OCI-LY1 (cell line): ENCODE results near the gene DIAPH2.
"Not testable (repeated sequence)": the region's sequence is repeated elsewhere in the genome, so short reads cannot be mapped to it uniquely, and the experiment has no call there.

ENCODE experiments used
- H2AFZ ChIP-seq: fragments of 200-600 bp; sonication (generic), shearing (Covaris generic); 2 replicates; pipeline ENCODE4 v1.6.0; 2014; ENCODE audit warnings: antibody characterized with exemption, mild to moderate bottlenecking, low read length
- H3F3A ChIP-seq: fragments of 200-600 bp; sonication (generic), shearing (Covaris generic); 2 replicates; pipeline ENCODE4 v1.6.0; 2014; ENCODE audit warnings: mild to moderate bottlenecking, antibody characterized with exemption, low read length, moderate library complexity; ENCODE audit not compliant: insufficient read depth
- H3K27ac ChIP-seq: fragments of 200-600 bp; sonication (generic); 2 replicates; pipeline ENCODE4 v1.5.1; 2014; ENCODE audit warnings: low read length, mixed run types, mild to moderate bottlenecking, low read depth; ENCODE audit not compliant: poor library complexity, severe bottlenecking
- H3K27me3 ChIP-seq: fragments of 200-600 bp; sonication (generic); 2 replicates; pipeline ENCODE4 v1.6.0; 2014; ENCODE audit warnings: antibody characterized with exemption, mild to moderate bottlenecking, low read length, moderate library complexity; ENCODE audit not compliant: insufficient read depth
- H3K36me3 ChIP-seq: fragments of 200-600 bp; sonication (generic); 2 replicates; pipeline ENCODE4 v1.6.1; 2014; ENCODE audit warnings: mild to moderate bottlenecking, antibody characterized with exemption, low read length, moderate library complexity, mixed read lengths; ENCODE audit not compliant: insufficient read depth
- H3K4me1 ChIP-seq: fragments of 200-600 bp; sonication (generic); 2 replicates; pipeline ENCODE4 v1.5.1; 2014; ENCODE audit warnings: mild to moderate bottlenecking, low read length, moderate library complexity; ENCODE audit not compliant: insufficient read depth, severe bottlenecking
- H3K4me2 ChIP-seq: fragments of 200-600 bp; sonication (generic), shearing (Covaris generic); 2 replicates; pipeline ENCODE4 v1.6.1; 2014; ENCODE audit warnings: low read length
- H3K4me3 ChIP-seq: fragments of 200-600 bp; sonication (generic); 2 replicates; pipeline ENCODE4 v1.5.1; 2014; ENCODE audit warnings: low read length, low read depth, mild to moderate bottlenecking, mixed read lengths; ENCODE audit not compliant: poor library complexity, severe bottlenecking
- H3K79me2 ChIP-seq: fragments of 200-600 bp; shearing (Covaris generic); 2 replicates; pipeline ENCODE4 v1.6.1; 2016; ENCODE audit warnings: mixed run types, low read length, mixed read lengths; ENCODE audit not compliant: insufficient read depth
- H3K9ac ChIP-seq: fragments of 200-600 bp; sonication (generic), shearing (Covaris generic); 2 replicates; pipeline ENCODE4 v1.6.1; 2014; ENCODE audit warnings: mild to moderate bottlenecking, low read length, mixed read lengths
- H3K9me2 ChIP-seq: fragments of 200-600 bp; sonication (generic), shearing (Covaris generic); 2 replicates; pipeline ENCODE4 v1.6.1; 2014; ENCODE audit warnings: low read depth, mild to moderate bottlenecking, low read length, mixed read lengths
- H3K9me3 ChIP-seq: fragments of 200-600 bp; shearing (Covaris generic); 2 replicates; pipeline ENCODE4 v1.6.1; 2014; ENCODE audit warnings: low read length, mixed read lengths
- H4K20me1 ChIP-seq: fragments of 200-600 bp; sonication (generic), shearing (Covaris generic); 2 replicates; pipeline ENCODE4 v1.6.0; 2016; ENCODE audit warnings: mild to moderate bottlenecking, low read length; ENCODE audit not compliant: insufficient read depth
- EZH2 ChIP-seq: fragments of 200-600 bp; sonication (generic), shearing (Covaris generic); IDR thresholded peaks from 2 replicates; pipeline ENCODE4 v1.8.0; 2017; ENCODE audit warnings: borderline replicate concordance, mixed run types, mild to moderate bottlenecking, antibody characterized with exemption, low read length, moderate library complexity, mixed read lengths
- TF ChIP-seq, protein P1 (sequence below): fragments of 200-600 bp; sonication (generic), shearing (Covaris generic); IDR thresholded peaks from 2 replicates; pipeline ENCODE4 v1.5.1; 2017; ENCODE audit warnings: mild to moderate bottlenecking, antibody characterized with exemption, low read length, moderate library complexity, mixed read lengths

Gene DIAPH2

DNA sequence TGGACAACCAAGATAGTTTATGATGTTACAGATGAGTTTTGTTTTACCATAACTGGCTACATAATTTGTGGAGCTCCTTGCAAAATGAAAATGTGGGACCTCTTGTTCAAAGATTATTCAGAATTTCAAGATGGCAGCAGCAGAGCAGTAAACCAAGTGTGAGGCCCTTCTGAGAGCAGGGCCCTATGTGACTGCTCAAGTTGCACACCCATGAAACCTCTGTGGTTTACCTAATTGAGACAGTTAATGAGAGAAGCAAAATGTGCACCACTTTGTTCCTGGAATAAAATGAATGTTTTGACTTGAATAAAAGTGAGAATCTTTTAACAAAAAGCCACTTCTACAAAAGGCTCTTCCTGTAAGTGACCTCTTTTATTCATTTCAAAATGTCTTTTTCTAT, 718.3 kb downstream of the DIAPH2 start:
- H3K36me3 ChIP-seq, result no peaks in the 10 kb centered on the region
- no peak overlapping the region for H3K9ac ChIP-seq
- no peaks in the 10 kb centered on the region for H3K79me2 ChIP-seq
- H3K4me2 ChIP-seq, result no peak overlapping the region
- H3K27me3 ChIP-seq, result no peaks in the 10 kb centered on the region
- no peak overlapping the region for H3K27ac ChIP-seq
- H4K20me1 ChIP-seq, result no peaks in the 10 kb centered on the region
- H2AFZ ChIP-seq, result no peak overlapping the region
- no peaks in the 10 kb centered on the region for H3F3A ChIP-seq
- H3K4me3 ChIP-seq, result no peak overlapping the region
- no peaks in the 10 kb centered on the region for H3K9me2 ChIP-seq
- no peak for TF ChIP-seq EZH2
- TF ChIP-seq, protein P1, sequence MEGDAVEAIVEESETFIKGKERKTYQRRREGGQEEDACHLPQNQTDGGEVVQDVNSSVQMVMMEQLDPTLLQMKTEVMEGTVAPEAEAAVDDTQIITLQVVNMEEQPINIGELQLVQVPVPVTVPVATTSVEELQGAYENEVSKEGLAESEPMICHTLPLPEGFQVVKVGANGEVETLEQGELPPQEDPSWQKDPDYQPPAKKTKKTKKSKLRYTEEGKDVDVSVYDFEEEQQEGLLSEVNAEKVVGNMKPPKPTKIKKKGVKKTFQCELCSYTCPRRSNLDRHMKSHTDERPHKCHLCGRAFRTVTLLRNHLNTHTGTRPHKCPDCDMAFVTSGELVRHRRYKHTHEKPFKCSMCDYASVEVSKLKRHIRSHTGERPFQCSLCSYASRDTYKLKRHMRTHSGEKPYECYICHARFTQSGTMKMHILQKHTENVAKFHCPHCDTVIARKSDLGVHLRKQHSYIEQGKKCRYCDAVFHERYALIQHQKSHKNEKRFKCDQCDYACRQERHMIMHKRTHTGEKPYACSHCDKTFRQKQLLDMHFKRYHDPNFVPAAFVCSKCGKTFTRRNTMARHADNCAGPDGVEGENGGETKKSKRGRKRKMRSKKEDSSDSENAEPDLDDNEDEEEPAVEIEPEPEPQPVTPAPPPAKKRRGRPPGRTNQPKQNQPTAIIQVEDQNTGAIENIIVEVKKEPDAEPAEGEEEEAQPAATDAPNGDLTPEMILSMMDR, result no peak
- no peaks in the 10 kb centered on the region for H3K4me1 ChIP-seq
- H3K9me3 ChIP-seq, result no peaks in the 10 kb centered on the region

DNA sequence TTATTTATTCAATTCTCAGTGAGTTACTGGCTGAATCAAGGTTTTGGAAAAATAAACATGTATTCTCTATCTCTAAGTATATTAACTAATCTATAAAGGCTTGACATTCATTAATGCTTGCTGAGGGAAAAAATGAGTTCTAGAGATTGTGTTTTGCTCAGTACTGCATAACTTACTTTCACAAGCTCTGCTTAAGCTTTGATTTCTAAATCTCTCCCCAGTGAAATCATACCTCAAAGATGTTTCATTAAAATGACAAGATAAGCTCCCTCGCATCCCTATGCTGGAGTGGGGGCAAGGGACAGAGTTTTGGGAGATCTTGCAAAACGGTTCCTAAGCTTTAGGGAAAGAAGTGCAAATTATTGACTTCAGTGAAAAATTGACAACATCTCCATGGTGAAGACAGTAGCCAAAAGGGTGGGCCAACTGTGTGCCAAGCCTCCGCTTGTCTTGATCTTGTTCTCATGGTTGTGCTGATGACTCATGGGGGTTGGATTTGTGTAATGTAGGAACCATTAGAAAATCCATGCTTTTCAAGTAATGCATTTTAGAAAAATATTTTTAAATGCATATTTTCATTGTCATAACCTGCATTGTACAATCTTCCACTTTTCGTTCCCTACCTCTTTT, 720.5 kb downstream of the DIAPH2 start:
- Histone ChIP-seq H3K79me2 (no peaks in the 10 kb centered on the region), H3K36me3 (no peaks in the 10 kb centered on the region)
- TF ChIP-seq, protein P1, result no peak
- TF ChIP-seq EZH2, result no peak

DNA sequence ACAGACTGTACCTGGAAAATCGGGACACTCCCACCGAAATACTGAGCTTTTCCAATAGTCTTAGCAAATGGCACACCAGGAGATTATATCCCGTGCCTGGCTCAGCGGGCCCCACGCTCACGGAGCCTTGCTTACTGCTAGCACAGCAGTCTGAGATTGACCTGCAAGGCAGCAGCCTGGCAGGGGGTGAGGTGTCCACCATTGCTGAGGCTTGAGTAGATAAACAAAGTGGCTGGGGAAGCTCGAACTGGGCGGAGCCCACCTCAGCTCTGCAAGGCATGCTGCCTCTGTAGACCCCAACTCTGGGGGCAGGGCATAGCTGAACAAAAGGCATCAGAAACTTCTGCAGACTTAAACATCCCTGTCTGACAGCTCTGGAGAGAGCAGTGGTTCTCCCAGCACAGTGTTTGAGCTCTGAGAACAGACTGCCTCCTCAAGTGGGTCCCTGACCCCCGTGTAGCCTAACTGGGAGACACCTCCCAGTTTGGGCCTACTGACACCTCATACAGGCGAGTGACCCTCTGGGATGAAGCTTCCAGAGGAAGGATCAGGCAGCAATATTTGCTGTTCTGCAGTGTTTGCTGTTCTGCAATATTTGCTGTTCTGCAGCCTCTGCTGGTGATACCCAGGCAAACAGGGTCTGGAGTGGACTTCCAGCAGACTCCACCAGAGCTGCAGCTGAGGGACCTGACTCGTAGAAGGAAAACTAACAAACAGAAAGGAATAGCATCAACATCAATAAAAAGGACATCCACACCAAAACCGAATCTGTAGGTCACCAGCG, 725.2 kb downstream of the DIAPH2 start:
- H3K4me1 ChIP-seq, H3K9ac ChIP-seq, H3F3A ChIP-seq, H3K36me3 ChIP-seq, H3K27ac ChIP-seq, H4K20me1 ChIP-seq, H3K4me3 ChIP-seq, H3K9me2 ChIP-seq, H3K79me2 ChIP-seq, H3K27me3 ChIP-seq, H3K4me2 ChIP-seq, H2AFZ ChIP-seq, H3K9me3 ChIP-seq: not testable (repeated sequence)

More for the DNA sequence above, 720.5 kb downstream of the DIAPH2 start:
- H3K9me3 ChIP-seq, result no peaks in the 10 kb centered on the region
- no peaks in the 10 kb centered on the region for H3F3A ChIP-seq
- H3K27ac ChIP-seq, result no peak overlapping the region
- H3K4me2 ChIP-seq, result no peak overlapping the region
- H3K9ac ChIP-seq, result no peak overlapping the region
- no peaks in the 10 kb centered on the region for H3K9me2 ChIP-seq
- H3K4me1 ChIP-seq, result no peaks in the 10 kb centered on the region
- H3K4me3 ChIP-seq, result no peak overlapping the region
- H4K20me1 ChIP-seq, result no peaks in the 10 kb centered on the region
- no peak overlapping the region for H2AFZ ChIP-seq
- H3K27me3 ChIP-seq, result no peaks in the 10 kb centered on the region

DNA sequence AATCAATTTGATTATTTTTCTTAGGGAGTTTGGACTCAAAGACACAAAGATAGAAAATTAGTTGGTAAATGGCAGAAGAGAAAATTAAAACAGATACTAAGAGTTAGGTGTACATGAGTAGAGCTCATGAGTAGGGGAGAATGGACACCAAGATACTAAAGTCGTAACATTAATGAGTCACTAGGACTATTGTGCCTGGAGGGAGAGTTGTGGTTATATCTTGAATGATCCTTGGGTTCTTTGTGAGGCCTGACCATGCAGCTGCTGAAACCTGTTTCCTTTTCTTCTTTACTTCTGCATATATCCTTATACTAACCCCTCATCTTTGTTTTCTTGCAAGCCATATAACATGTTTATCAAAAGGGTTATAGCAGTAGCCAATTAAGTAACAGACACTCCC, 731.8 kb downstream of the DIAPH2 start:
- H4K20me1 ChIP-seq, result no peaks in the 10 kb centered on the region
- no peaks in the 10 kb centered on the region for H3K9me3 ChIP-seq
- H3K79me2 ChIP-seq, result no peaks in the 10 kb centered on the region
- TF ChIP-seq, protein P1, result no peak
- TF ChIP-seq EZH2, result no peak
- no peak overlapping the region for H3K4me3 ChIP-seq
- no peak overlapping the region for H3K4me2 ChIP-seq
- H3K9me2 ChIP-seq, result no peaks in the 10 kb centered on the region
- H3K4me1 ChIP-seq, result no peaks in the 10 kb centered on the region
- H3K27ac ChIP-seq, result no peak overlapping the region
- no peaks in the 10 kb centered on the region for H3F3A ChIP-seq
- H2AFZ ChIP-seq, result no peak overlapping the region
- no peaks in the 10 kb centered on the region for H3K36me3 ChIP-seq
- no peak overlapping the region for H3K9ac ChIP-seq
- H3K27me3 ChIP-seq, result no peaks in the 10 kb centered on the region
